Dermis lymphatic vessel endothelial cell (primary cell): ENCODE measurements around the gene USP17L21. TPM values are rescaled to one million over a fixed set of nuclear protein-coding genes. Genes with fewer than 3 reads are reported as not detected.

Experiments
- total RNA-seq: library from RNA; depleted of rRNA; stranded (reverse); fragments of >200 nt; gene quantifications from 2 replicates; pipeline ENCODE4 v1.2.1, GENCODE V29; 2014

The USP17L21 gene, protein sequence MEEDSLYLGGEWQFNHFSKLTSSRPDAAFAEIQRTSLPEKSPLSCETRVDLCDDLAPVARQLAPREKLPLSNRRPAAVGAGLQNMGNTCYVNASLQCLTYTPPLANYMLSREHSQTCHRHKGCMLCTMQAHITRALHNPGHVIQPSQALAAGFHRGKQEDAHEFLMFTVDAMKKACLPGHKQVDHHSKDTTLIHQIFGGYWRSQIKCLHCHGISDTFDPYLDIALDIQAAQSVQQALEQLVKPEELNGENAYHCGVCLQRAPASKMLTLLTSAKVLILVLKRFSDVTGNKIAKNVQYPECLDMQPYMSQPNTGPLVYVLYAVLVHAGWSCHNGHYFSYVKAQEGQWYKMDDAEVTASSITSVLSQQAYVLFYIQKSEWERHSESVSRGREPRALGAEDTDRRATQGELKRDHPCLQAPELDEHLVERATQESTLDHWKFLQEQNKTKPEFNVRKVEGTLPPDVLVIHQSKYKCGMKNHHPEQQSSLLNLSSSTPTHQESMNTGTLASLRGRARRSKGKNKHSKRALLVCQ
- not detected in 2 replicates for total RNA-seq

DNA sequence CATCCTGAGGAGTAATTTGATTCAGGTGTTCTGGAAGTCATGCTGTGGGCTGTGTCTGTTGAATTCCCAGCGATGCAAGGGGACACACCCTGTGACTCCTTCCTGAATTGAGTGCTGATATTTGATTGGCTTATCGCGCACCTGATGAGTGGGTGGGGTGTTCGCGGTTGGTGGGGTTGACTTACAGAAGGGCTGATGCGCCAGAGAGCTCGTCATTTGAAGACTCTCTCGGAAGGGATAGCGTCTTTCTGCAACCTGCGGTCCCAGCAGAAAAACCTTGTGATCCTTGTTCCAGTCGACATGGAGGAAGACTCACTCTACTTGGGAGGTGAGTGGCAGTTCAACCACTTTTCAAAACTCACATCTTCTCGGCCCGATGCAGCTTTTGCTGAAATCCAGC lies at the start of gene USP17L21:
Gene USP17L21 (plus strand): TSS at position 301 of the 400 bp plus-strand sequence. CDS start 0 bp downstream, at position 301.

DNA sequence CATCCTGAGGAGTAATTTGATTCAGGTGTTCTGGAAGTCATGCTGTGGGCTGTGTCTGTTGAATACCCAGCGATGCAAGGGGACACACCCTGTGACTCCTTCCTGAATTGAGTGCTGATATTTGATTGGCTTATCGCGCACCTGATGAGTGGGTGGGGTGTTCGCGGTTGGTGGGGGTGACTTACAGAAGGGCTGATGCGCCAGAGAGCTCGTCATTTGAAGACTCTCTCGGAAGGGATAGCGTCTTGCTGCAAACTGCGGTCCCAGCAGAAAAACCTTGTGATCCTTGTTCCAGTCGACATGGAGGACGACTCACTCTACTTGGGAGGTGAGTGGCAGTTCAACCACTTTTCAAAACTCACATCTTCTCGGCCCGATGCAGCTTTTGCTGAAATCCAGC lies 47.6 kb upstream of the USP17L21 start, which contains the start of gene USP17L11:
Gene USP17L11 (plus strand): TSS at position 301 of the 400 bp plus-strand sequence. CDS start 0 bp downstream, at position 301.

DNA sequence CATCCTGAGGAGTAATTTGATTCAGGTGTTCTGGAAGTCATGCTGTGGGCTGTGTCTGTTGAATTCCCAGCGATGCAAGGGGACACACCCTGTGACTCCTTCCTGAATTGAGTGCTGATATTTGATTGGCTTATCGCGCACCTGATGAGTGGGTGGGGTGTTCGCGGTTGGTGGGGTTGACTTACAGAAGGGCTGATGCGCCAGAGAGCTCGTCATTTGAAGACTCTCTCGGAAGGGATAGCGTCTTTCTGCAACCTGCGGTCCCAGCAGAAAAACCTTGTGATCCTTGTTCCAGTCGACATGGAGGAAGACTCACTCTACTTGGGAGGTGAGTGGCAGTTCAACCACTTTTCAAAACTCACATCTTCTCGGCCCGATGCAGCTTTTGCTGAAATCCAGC lies 42.8 kb upstream of the USP17L21 start, which contains the start of gene USP17L12:
Gene USP17L12 (plus strand): TSS at position 301 of the 400 bp plus-strand sequence. CDS start 0 bp downstream, at position 301.

DNA sequence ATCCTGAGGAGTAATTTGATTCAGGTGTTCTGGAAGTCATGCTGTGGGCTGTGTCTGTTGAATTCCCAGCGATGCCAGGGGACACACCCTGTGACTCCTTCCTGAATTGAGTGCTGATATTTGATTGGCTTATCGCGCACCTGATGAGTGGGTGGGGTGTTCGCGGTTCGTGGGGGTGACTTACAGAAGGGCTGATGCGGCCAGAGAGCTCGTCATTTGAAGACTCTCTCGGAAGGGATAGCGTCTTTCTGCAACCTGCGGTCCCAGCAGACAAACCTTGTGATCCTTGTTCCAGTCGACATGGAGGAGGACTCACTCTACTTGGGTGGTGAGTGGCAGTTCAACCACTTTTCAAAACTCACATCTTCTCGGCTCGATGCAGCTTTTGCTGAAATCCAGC lies 38.1 kb upstream of the USP17L21 start, which contains the start of gene USP17L13:
Gene USP17L13 (plus strand): TSS at position 301 of the 400 bp plus-strand sequence. CDS start 0 bp downstream, at position 301.

DNA sequence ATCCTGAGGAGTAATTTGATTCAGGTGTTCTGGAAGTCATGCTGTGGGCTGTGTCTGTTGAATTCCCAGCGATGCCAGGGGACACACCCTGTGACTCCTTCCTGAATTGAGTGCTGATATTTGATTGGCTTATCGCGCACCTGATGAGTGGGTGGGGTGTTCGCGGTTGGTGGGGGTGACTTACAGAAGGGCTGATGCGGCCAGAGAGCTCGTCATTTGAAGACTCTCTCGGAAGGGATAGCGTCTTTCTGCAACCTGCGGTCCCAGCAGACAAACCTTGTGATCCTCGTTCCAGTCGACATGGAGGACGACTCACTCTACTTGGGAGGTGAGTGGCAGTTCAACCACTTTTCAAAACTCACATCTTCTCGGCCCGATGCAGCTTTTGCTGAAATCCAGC lies 28.6 kb upstream of the USP17L21 start, which contains the start of gene USP17L15:
Gene USP17L15 (plus strand): TSS at position 301 of the 400 bp plus-strand sequence. CDS start 0 bp downstream, at position 301.

DNA sequence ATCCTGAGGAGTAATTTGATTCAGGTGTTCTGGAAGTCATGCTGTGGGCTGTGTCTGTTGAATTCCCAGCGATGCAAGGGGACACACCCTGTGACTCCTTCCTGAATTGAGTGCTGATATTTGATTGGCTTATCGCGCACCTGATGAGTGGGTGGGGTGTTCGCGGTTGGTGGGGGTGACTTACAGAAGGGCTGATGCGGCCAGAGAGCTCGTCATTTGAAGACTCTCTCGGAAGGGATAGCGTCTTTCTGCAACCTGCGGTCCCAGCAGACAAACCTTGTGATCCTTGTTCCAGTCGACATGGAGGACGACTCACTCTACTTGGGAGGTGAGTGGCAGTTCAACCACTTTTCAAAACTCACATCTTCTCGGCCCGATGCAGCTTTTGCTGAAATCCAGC lies 19.1 kb upstream of the USP17L21 start, which contains the start of gene USP17L17:
Gene USP17L17 (plus strand): TSS at position 301 of the 400 bp plus-strand sequence. CDS start 0 bp downstream, at position 301.

DNA sequence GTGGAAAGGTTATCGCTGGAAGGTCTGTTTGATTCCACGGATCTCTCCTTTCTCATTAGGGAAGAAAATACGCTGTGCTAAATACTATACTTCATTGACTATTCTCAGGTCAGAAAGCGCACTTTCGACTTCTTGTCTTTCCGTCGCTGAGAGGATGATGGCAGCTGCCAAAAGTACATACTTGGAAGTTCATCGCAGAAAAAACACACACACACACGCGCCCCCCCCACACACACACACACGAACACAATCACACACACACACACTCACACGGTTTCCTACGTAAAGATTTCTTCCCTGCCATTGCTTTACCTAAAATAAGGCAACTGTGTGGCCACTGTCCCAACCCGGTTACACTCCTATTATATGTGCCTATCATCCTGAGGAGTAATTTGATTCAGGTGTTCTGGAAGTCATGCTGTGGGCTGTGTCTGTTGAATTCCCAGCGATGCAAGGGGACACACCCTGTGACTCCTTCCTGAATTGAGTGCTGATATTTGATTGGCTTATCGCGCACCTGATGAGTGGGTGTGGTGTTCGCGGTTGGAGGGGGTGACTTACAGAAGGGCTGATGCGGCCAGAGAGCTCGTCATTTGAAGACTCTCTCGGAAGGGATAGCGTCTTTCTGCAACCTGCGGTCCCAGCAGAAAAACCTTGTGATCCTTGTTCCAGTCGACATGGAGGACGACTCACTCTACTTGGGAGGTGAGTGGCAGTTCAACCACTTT lies 14.6 kb upstream of the USP17L21 start, which contains the start of gene USP17L18:
Gene USP17L18 (plus strand): TSS at position 678 of the 728 bp plus-strand sequence. CDS start 0 bp downstream, at position 678.

DNA sequence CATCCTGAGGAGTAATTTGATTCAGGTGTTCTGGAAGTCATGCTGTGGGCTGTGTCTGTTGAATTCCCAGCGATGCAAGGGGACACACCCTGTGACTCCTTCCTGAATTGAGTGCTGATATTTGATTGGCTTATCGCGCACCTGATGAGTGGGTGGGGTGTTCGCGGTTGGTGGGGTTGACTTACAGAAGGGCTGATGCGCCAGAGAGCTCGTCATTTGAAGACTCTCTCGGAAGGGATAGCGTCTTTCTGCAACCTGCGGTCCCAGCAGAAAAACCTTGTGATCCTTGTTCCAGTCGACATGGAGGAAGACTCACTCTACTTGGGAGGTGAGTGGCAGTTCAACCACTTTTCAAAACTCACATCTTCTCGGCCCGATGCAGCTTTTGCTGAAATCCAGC lies 9.6 kb upstream of the USP17L21 start, which contains the start of gene USP17L19:
Gene USP17L19 (plus strand): TSS at position 301 of the 400 bp plus-strand sequence. CDS start 0 bp downstream, at position 301.

DNA sequence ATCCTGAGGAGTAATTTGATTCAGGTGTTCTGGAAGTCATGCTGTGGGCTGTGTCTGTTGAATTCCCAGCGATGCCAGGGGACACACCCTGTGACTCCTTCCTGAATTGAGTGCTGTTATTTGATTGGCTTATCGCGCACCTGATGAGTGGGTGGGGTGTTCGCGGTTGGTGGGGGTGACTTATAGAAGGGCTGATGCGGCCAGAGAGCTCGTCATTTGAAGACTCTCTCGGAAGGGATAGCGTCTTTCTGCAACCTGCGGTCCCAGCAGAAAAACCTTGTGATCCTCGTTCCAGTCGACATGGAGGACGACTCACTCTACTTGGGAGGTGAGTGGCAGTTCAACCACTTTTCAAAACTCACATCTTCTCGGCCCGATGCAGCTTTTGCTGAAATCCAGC lies 4.8 kb upstream of the USP17L21 start, which contains the start of gene USP17L20:
Gene USP17L20 (plus strand): TSS at position 301 of the 400 bp plus-strand sequence. CDS start 0 bp downstream, at position 301.

DNA sequence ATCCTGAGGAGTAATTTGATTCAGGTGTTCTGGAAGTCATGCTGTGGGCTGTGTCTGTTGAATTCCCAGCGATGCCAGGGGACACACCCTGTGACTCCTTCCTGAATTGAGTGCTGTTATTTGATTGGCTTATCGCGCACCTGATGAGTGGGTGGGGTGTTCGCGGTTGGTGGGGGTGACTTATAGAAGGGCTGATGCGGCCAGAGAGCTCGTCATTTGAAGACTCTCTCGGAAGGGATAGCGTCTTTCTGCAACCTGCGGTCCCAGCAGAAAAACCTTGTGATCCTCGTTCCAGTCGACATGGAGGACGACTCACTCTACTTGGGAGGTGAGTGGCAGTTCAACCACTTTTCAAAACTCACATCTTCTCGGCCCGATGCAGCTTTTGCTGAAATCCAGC lies 4.6 kb downstream of the USP17L21 start, which contains the start of gene USP17L22:
Gene USP17L22 (plus strand): TSS at position 301 of the 400 bp plus-strand sequence. CDS start 0 bp downstream, at position 301.

Other genes starting within 250 kb of the USP17L21 start
- gene FAM90A26, start 92.5 kb upstream of the USP17L21 start, total RNA-seq: not detected in 2 replicates
- not detected in 2 replicates for gene USP17L10, start 52.2 kb upstream of the USP17L21 start, total RNA-seq
- gene USP17L11, start 47.5 kb upstream of the USP17L21 start, total RNA-seq: not detected in 2 replicates
- not detected in 2 replicates for gene USP17L12, start 42.7 kb upstream of the USP17L21 start, total RNA-seq
- gene USP17L13, start 38.0 kb upstream of the USP17L21 start, total RNA-seq: not detected in 2 replicates
- not detected in 2 replicates for gene USP17L15, start 28.5 kb upstream of the USP17L21 start, total RNA-seq
- not detected in 2 replicates for gene USP17L17, start 19.0 kb upstream of the USP17L21 start, total RNA-seq
- not detected in 2 replicates for gene USP17L18, start 14.2 kb upstream of the USP17L21 start, total RNA-seq
- gene USP17L19, start 9.5 kb upstream of the USP17L21 start, total RNA-seq: not detected in 2 replicates
- not detected in 2 replicates for gene USP17L20, start 4.7 kb upstream of the USP17L21 start, total RNA-seq
- gene USP17L22, start 4.7 kb downstream of the USP17L21 start, total RNA-seq: not detected in 2 replicates
- gene USP17L24, start 62.3 kb downstream of the USP17L21 start, total RNA-seq: not detected in 2 replicates
- gene USP17L25, start 67.0 kb downstream of the USP17L21 start, total RNA-seq: not detected in 2 replicates
- gene USP17L26, start 71.8 kb downstream of the USP17L21 start, total RNA-seq: not detected in 2 replicates
- not detected in 2 replicates for gene USP17L5, start 76.5 kb downstream of the USP17L21 start, total RNA-seq
- gene USP17L27, start 81.3 kb downstream of the USP17L21 start, total RNA-seq: not detected in 2 replicates
- not detected in 2 replicates for gene USP17L28, start 86.0 kb downstream of the USP17L21 start, total RNA-seq
- not detected in 2 replicates for gene USP17L29, start 90.8 kb downstream of the USP17L21 start, total RNA-seq
- not detected in 2 replicates for gene USP17L30, start 100.3 kb downstream of the USP17L21 start, total RNA-seq
- gene DEFB131A, start 181.5 kb downstream of the USP17L21 start, total RNA-seq: not detected in 2 replicates